SK-N-SH (cell line): ENCODE results near the gene SFPQ.

Experiments
- EZH2phosphoT487 ChIP-seq: fragments of 200-600 bp; sonication (generic); IDR thresholded peaks from 2 replicates; pipeline ENCODE4 v1.6.1; 2017; ENCODE audit warnings: low read depth, mixed run types, mild to moderate bottlenecking, antibody characterized with exemption, moderate library complexity, borderline replicate concordance
- FOXM1 ChIP-seq: IDR thresholded peaks from 2 replicates; pipeline ENCODE4 v1.4.0; 2012; ENCODE audit warnings: low read depth, mild to moderate bottlenecking
- GABPA ChIP-seq: IDR thresholded peaks from 2 replicates; pipeline ENCODE4 v1.4.0; 2012; ENCODE audit warnings: low read depth, mild to moderate bottlenecking
- NRF1 ChIP-seq: IDR thresholded peaks from 2 replicates; pipeline ENCODE4 v1.6.1; 2012; ENCODE audit warnings: low read depth, mild to moderate bottlenecking, low read length
- POLR2AphosphoS5 ChIP-seq: IDR thresholded peaks from 2 replicates; pipeline ENCODE4 v1.6.1; 2012; ENCODE audit warnings: low read depth, low read length
- RAD21 ChIP-seq: IDR thresholded peaks from 2 replicates; pipeline ENCODE4 v1.6.1; 2012; ENCODE audit warnings: mild to moderate bottlenecking, low read length
- RFX5 ChIP-seq: IDR thresholded peaks from 2 replicates; pipeline ENCODE4 v1.6.1; 2012; ENCODE audit warnings: mild to moderate bottlenecking, improper control_type of control experiment, low read length
- RXRA ChIP-seq: IDR thresholded peaks from 2 replicates; pipeline ENCODE4 v1.4.0; 2012; ENCODE audit warnings: low read depth, mild to moderate bottlenecking, borderline replicate concordance
- TAF1 ChIP-seq: IDR thresholded peaks from 2 replicates; pipeline ENCODE4 v1.6.1; 2012; ENCODE audit warnings: low read depth, mild to moderate bottlenecking, low read length, moderate library complexity, borderline replicate concordance
- TF ChIP-seq, protein P1 (sequence below): fragments of 200-600 bp; sonication (generic); IDR thresholded peaks from 2 replicates; pipeline ENCODE4 v1.6.1; 2017; ENCODE audit warnings: antibody characterized with exemption, mild to moderate bottlenecking, moderate library complexity
- TF ChIP-seq, protein P2 (sequence below): IDR thresholded peaks from 2 replicates; pipeline ENCODE4 v1.4.0; 2012; ENCODE audit warnings: low read depth

DNA sequence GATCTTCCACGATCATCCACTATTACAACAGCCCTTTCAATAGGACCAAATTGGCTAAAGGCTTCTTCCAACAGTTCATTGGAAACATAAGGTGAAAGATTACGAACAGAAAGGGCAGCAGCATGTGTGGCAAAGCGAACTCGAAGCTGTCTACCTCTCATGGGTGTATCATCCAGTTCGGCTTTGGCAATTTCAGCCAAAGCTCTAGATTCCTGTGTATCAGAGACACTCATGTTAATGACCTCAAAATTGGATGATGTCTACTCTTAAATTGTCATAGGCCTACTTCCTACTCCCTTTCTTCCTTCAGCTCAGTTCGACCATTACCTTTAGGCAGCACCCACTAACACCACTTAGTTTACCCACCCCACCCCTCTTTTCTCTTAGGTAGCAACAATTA is 2.2 kb downstream of the SFPQ start:
- TF ChIP-seq RAD21: no peak
- TF ChIP-seq RFX5: no peak
- TF ChIP-seq, protein P1, sequence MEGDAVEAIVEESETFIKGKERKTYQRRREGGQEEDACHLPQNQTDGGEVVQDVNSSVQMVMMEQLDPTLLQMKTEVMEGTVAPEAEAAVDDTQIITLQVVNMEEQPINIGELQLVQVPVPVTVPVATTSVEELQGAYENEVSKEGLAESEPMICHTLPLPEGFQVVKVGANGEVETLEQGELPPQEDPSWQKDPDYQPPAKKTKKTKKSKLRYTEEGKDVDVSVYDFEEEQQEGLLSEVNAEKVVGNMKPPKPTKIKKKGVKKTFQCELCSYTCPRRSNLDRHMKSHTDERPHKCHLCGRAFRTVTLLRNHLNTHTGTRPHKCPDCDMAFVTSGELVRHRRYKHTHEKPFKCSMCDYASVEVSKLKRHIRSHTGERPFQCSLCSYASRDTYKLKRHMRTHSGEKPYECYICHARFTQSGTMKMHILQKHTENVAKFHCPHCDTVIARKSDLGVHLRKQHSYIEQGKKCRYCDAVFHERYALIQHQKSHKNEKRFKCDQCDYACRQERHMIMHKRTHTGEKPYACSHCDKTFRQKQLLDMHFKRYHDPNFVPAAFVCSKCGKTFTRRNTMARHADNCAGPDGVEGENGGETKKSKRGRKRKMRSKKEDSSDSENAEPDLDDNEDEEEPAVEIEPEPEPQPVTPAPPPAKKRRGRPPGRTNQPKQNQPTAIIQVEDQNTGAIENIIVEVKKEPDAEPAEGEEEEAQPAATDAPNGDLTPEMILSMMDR: no peak
- TF ChIP-seq FOXM1: no peak
- no peak for TF ChIP-seq EZH2phosphoT487
- TF ChIP-seq TAF1: no peak
- TF ChIP-seq RXRA: no peak
- TF ChIP-seq NRF1: no peak
- no peak for TF ChIP-seq GABPA
- TF ChIP-seq POLR2AphosphoS5: no peak
- TF ChIP-seq, protein P2, sequence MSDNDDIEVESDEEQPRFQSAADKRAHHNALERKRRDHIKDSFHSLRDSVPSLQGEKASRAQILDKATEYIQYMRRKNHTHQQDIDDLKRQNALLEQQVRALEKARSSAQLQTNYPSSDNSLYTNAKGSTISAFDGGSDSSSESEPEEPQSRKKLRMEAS: no peak
